ENCODE results near the gene PDE4D.
"Not testable (repeated sequence)": the region's sequence is repeated elsewhere in the genome, so short reads cannot be mapped to it uniquely, and the experiment has no call there.

Gene PDE4D

GRCh38 chr5:59694411-59694810, 199.1 kb downstream of the PDE4D start:
- no peak for FAIRE-seq

- no peak for FAIRE-seq
Observed at GRCh38 chr5:59693492-59694309, 199.8 kb downstream of the PDE4D start.

- FAIRE-seq = no peak
Observed at GRCh38 chr5:59685793-59686192, 207.7 kb downstream of the PDE4D start.

GRCh38 chr5:59685191-59685530, 208.4 kb downstream of the PDE4D start:
- FAIRE-seq = no peak

GRCh38 chr5:59684388-59685190, 208.9 kb downstream of the PDE4D start:
- FAIRE-seq = no peak

- FAIRE-seq = no peak
Observed at GRCh38 chr5:59683311-59683710, 210.2 kb downstream of the PDE4D start.

GRCh38 chr5:59682542-59682941, 211.0 kb downstream of the PDE4D start:
- no peak for FAIRE-seq

GRCh38 chr5:59678943-59679342, 214.6 kb downstream of the PDE4D start:
- FAIRE-seq = no peak

GRCh38 chr5:59674763-59675162, 218.8 kb downstream of the PDE4D start:
- no peak for FAIRE-seq

- peak; percentile 89 for FAIRE-seq
Observed at GRCh38 chr5:59673438-59674058, 220.0 kb downstream of the PDE4D start.

GRCh38 chr5:59666440-59667068, 227.0 kb downstream of the PDE4D start:
- no peak for FAIRE-seq

GRCh38 chr5:59665832-59666203, 227.7 kb downstream of the PDE4D start:
- not testable (repeated sequence) for FAIRE-seq

GRCh38 chr5:59665086-59665831, 228.3 kb downstream of the PDE4D start:
- no peak for FAIRE-seq

- peak; percentile 76 for FAIRE-seq
Observed at GRCh38 chr5:59661954-59662615, 231.4 kb downstream of the PDE4D start.

GRCh38 chr5:59661311-59661710, 232.2 kb downstream of the PDE4D start:
- peak; percentile 7 for FAIRE-seq

- peak; percentile 5 for FAIRE-seq
Observed at GRCh38 chr5:59660737-59661136, 232.8 kb downstream of the PDE4D start.

GRCh38 chr5:59656351-59657254, 236.9 kb downstream of the PDE4D start:
- no peak for FAIRE-seq

- FAIRE-seq = no peak
Observed at GRCh38 chr5:59655693-59656309, 237.7 kb downstream of the PDE4D start.

GRCh38 chr5:59654691-59655090, 238.8 kb downstream of the PDE4D start:
- FAIRE-seq = no peak

GRCh38 chr5:59652449-59652848, 241.1 kb downstream of the PDE4D start:
- no peak for FAIRE-seq

All from TTC549 (cell line).